Right atrium auricular region (tissue), 2 donors: ENCODE measurements around the gene RASL11B. TPM values are rescaled to one million over a fixed set of nuclear protein-coding genes. Genes with fewer than 3 reads are reported as not detected.

Source experiments
- DNase-seq: peaks from one replicate; pipeline ENCODE4 v3.0.0-alpha.2; 2019; ENCODE audit warnings: low spot score
- H3K27ac ChIP-seq, 2 donors: fragments of 200-600 bp; sonication (generic); 1 replicate in 1 of 2; 2 replicates in 1 of 2; pipeline ENCODE4 v1.5.1; 2016 to 2019
- H3K27me3 ChIP-seq, 2 donors: fragments of 200-600 bp; sonication (generic); one replicate each; pipeline versions ENCODE4 v1.5.1 to v1.6.0; 2017 to 2019
- H3K36me3 ChIP-seq: fragments of 200-600 bp; sonication (generic); one replicate; pipeline ENCODE4 v1.5.1; 2016
- H3K4me1 ChIP-seq, 2 donors: fragments of 200-600 bp; sonication (generic); one replicate each; pipeline versions ENCODE4 v1.5.1 to v1.6.0; 2017 to 2019
- H3K4me3 ChIP-seq, 2 donors: fragments of 200-600 bp; sonication (generic); 1 replicate in 1 of 2; 2 replicates in 1 of 2; pipeline ENCODE4 v1.5.1; 2017 to 2019; ENCODE audit warnings: mild to moderate bottlenecking in 1 of 2, moderate library complexity in 1 of 2
- H3K9me3 ChIP-seq, 2 donors: fragments of 200-600 bp; sonication (generic); one replicate each; pipeline ENCODE4 v1.5.1; 2019
- CTCF ChIP-seq, 2 donors: fragments of 200-600 bp; sonication (generic); IDR thresholded peaks; one replicate each; pipeline ENCODE4 v1.5.1; 2019; ENCODE audit warnings: antibody characterized with exemption in 2 of 2
- total RNA-seq, 2 donors: library from RNA; depleted of rRNA; stranded (reverse); fragments of >200 nt; gene quantifications; one replicate each; pipeline ENCODE4 v1.1.0, GENCODE V29; 2016

The RASL11B gene
- total RNA-seq, 2 donors from 2014 or later: 10.9 to 12.2 TPM

DNA sequence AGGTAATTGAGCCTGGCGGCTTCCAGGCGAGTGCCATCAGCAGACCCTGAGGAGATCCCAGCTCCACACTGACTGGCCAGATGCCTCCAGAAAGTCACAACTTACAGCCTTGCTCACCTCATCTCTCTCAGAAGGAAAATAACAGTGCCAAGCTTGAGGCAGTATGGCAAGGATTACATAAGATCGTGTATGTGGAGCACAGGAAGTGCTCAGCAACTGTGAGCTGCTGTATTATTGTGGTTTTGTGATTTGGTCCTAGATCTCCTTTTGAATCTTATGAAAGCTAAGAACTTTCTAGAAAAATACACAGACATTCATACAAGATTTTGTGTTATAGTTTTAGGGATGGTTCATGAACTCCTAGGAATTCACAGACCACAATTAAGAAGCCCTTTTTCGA is 14.0 kb downstream of the RASL11B start:
- DNase-seq: no peak
- H3K4me1 ChIP-seq: peaks cover 0 to 5% of the 10 kb centered on the region in 2 donors
- no peaks in the 10 kb centered on the region for H3K9me3 ChIP-seq
- no peak for TF ChIP-seq CTCF (IDR thresholded peaks at IDR 0.05)
- no peaks in the 10 kb centered on the region for H3K36me3 ChIP-seq
- H3K27me3 ChIP-seq: no peaks in the 10 kb centered on the region
- H3K4me3 ChIP-seq: no peak overlapping the region
- no peak overlapping the region for H3K27ac ChIP-seq

DNA sequence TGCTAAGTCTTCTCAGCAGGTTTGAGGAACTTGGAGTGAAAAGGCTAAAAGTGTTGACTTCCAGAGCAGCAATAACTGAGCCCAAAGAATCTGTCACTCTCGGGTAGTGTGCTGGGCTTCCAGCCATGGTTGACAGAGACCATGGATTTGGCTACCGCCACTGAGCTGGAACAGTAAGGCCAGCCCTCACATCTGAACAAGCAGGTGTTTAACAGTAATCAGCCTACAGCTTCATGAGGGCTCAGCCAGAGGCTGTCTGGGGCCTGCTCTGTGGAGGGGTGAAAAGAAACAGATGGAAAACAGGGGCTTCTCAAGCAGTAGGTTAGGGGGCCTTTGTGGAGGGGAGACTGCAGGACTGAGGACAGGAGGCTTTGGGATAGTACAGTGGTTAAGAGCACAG is 14.9 kb downstream of the RASL11B start:
- TF ChIP-seq CTCF (IDR thresholded peaks at IDR 0.05): no peak
- Histone ChIP-seq H3K4me1 (peaks cover 0 to 5% of the 10 kb centered on the region in 2 donors), H3K4me3 (no peak overlapping the region), H3K9me3 (no peaks in the 10 kb centered on the region), H3K27me3 (no peaks in the 10 kb centered on the region), H3K27ac (peak overlapping the region in 1 of 2 donors; percentile 40), H3K36me3 (no peaks in the 10 kb centered on the region)
- DNase-seq: no peak

- H3K36me3 ChIP-seq: no peaks in the 10 kb centered on the region
- H3K4me3 ChIP-seq: no peak overlapping the region
- peaks cover 0 to 5% of the 10 kb centered on the region in 2 donors for H3K4me1 ChIP-seq
- peak overlapping the region in 1 of 2 donors; percentile 40 for H3K27ac ChIP-seq
- TF ChIP-seq CTCF (IDR thresholded peaks at IDR 0.05): no peak
- no peaks in the 10 kb centered on the region for H3K27me3 ChIP-seq
- H3K9me3 ChIP-seq: no peaks in the 10 kb centered on the region
- no peak for DNase-seq
These were observed 15.6 kb downstream of the RASL11B start for GRCh38 chr4:52877694-52878093.

- no peaks in the 10 kb centered on the region for H3K4me1 ChIP-seq
- H3K27me3 ChIP-seq: no peaks in the 10 kb centered on the region
- H3K4me3 ChIP-seq: no peak overlapping the region
- H3K36me3 ChIP-seq: no peaks in the 10 kb centered on the region
- H3K9me3 ChIP-seq: no peaks in the 10 kb centered on the region
- TF ChIP-seq CTCF (IDR thresholded peaks at IDR 0.05): no peak
- no peak for DNase-seq
- no peak overlapping the region for H3K27ac ChIP-seq
These were observed 17.4 kb downstream of the RASL11B start for GRCh38 chr4:52879471-52879870.

DNA sequence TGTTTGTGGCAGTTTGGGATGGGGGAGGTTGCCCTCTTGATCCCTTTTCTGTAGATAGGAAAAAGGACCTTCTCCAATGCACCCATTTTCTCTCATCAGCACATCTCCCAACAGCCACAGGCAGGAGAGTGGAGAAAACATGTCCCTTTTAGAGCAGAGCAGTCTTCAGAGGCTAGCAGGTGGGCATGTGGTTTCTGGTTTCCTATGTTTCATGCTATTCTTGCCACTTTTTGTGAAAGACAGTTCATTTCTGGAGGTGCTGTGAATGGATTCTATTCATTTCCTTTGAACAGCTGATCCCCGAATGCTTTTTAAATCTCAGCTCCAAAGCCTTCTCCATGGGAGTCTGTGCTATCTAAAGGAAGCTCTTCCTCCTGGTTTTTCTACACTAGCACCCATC is 18.9 kb downstream of the RASL11B start:
- TF ChIP-seq CTCF (IDR thresholded peaks at IDR 0.05): no peak
- no peak overlapping the region for H3K27ac ChIP-seq
- no peaks in the 10 kb centered on the region for H3K9me3 ChIP-seq
- H3K4me3 ChIP-seq: no peak overlapping the region
- no peaks in the 10 kb centered on the region for H3K27me3 ChIP-seq
- no peaks in the 10 kb centered on the region for H3K4me1 ChIP-seq
- no peak for DNase-seq
- no peaks in the 10 kb centered on the region for H3K36me3 ChIP-seq

DNA sequence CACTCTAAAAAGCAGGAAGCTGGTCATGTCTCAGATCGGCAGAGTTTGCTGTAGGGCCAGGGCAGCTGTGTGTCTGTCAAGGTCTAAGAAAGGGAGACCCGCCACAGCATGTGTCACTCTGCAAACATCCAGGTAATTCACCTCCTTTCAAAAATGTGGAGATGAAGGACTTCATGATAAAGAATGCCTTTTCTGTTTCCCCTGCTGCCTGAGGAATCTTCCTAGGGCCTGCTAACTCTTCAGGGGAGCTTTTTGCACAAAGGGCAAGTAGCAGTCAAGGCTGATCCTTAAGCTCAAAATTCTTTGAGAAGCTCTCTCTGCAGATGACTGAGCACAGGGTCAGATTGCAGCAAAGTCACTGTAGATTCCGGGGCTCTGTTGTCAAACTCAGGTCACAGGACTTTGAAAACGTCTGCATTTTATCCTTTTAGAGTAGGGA is 21.1 kb downstream of the RASL11B start:
- Histone ChIP-seq H3K4me3 (no peak overlapping the region), H3K27ac (no peak overlapping the region), H3K36me3 (no peaks in the 10 kb centered on the region), H3K27me3 (no peaks in the 10 kb centered on the region), H3K4me1 (no peaks in the 10 kb centered on the region), H3K9me3 (no peaks in the 10 kb centered on the region)
- DNase-seq: no peak
- TF ChIP-seq CTCF (IDR thresholded peaks at IDR 0.05): no peak
